Kidney (tissue), 14 donors: Measurements from ENCODE around the gene ENOX2. TPM values are rescaled to one million over a fixed set of nuclear protein-coding genes. Genes with fewer than 3 reads are reported as not detected.

ENCODE experiments used
- DNase-seq, 5 donors: peaks; one replicate each; pipeline ENCODE4 v3.0.0-alpha.2; 2013 to 2020
- FAIRE-seq: peaks from 2 replicates; lab custom pipeline; 2012; peaks lifted over from hg19 to GRCh38; lab: Jason Lieb, UNC
- H3K27ac ChIP-seq, 2 donors: one replicate each; pipeline ENCODE4 v1.7.0; 2013; ENCODE audit warnings: low read depth in 2 of 2, low read length in 2 of 2, inconsistent platforms in 1 of 2
- H3K27me3 ChIP-seq: one replicate; pipeline ENCODE4 v1.7.1; 2013; ENCODE audit warnings: low read length, inconsistent platforms; ENCODE audit not compliant: control insufficient read depth, insufficient read depth
- H3K36me3 ChIP-seq, 3 donors: one replicate each; pipeline versions ENCODE4 v1.7.0 to v1.7.1; 2013; ENCODE audit warnings: low read length in 3 of 3, control low read depth in 1 of 3, inconsistent platforms in 1 of 3; ENCODE audit not compliant: insufficient read depth in 3 of 3, control insufficient read depth in 2 of 3
- H3K4me1 ChIP-seq, 3 donors: one replicate each; pipeline versions ENCODE4 v1.7.0 to v1.7.1; 2013; ENCODE audit warnings: low read length in 3 of 3, inconsistent platforms in 1 of 3, low read depth in 1 of 3; ENCODE audit not compliant: control insufficient read depth in 2 of 3, insufficient read depth in 2 of 3
- H3K4me3 ChIP-seq, 3 donors: one replicate each; pipeline versions ENCODE4 v1.7.0 to v1.8.1; 2013; ENCODE audit warnings: low read length in 3 of 3, control low read depth in 1 of 3, inconsistent platforms in 1 of 3
- H3K9ac ChIP-seq, 3 donors: one replicate each; pipeline versions ENCODE4 v1.7.0 to v1.7.1; 2013; ENCODE audit warnings: low read length in 3 of 3, control low read depth in 1 of 3, inconsistent platforms in 1 of 3
- H3K9me3 ChIP-seq, 3 donors: one replicate each; pipeline versions ENCODE4 v1.7.0 to v1.7.1; 2013; ENCODE audit warnings: low read length in 3 of 3, control low read depth in 1 of 3, inconsistent platforms in 1 of 3; ENCODE audit not compliant: control insufficient read depth in 2 of 3, insufficient read depth in 1 of 3
- intact Hi-C: fragments of 100-400 bp; cut with DNase I; formaldehyde crosslinking; loops from one replicate; pipeline ENCODE4 v1.11.1; 2022
- polyA plus RNA-seq: library from polyadenylated mRNA; stranded (reverse); fragments of 350-450 nt; fragmentation: Illumina TruSeq; extraction: RNeasy Lipid Tissue Mini Kit (QIAGEN cat#74804); gene quantifications from one replicate; pipeline ENCODE4 v1.2.3, GENCODE V29; 2014; ENCODE audit warnings: low read depth, low replicate concordance; ENCODE audit not compliant: insufficient read depth
- total RNA-seq: library from RNA; stranded (reverse); fragmentation: NEBNext Ultra II Directional; extraction: Animal tissue kit (Norgen Biotek cat#: 25700); gene quantifications from one replicate; pipeline ENCODE4 v1.2.1, GENCODE V29; 2021
- TF ChIP-seq, protein P1 (sequence below): IDR thresholded peaks from 3 replicates; pipeline ENCODE4 v1.5.1; 2012; ENCODE audit warnings: mild to moderate bottlenecking, moderate library complexity, borderline replicate concordance; ENCODE audit not compliant: insufficient read depth; ENCODE audit errors: extremely low read depth
- donor health status: control.
- donor health status: control.
- donor health status: control.
- donor health status: control.
- donor health status: control.
- donor health status: DM: yes; HTN: yes; CAD: no.
- donor health status: Normal renal cell carcinoma (clear cell type).

ENOX2 gene
- total and polyA plus RNA-seq, 2 donors from 2014 or later = 6.6 to 22.6 TPM

DNA sequence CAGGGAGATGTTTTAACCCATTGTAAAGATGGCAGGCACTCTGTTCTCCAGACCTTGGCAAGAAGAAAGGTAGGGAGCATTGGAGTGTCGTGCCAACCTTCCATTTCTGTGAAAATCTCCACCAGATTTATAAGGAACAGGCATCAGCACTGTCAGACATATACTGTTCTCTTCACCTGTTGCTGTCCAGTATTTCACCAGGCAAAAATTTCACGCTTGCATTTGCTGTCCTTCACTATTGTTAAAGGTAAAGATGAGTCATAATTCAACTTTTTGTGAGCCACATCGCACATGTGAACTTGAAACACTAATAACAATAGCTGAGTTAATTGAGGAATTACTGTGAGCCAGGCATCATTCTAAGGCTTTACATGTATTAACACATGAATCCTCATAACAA is 203.4 kb downstream of the ENOX2 start:
- no peaks in the 10 kb centered on the region for H3K36me3 ChIP-seq
- DNase-seq (no peak), FAIRE-seq (no peak)
- TF ChIP-seq, protein P1, sequence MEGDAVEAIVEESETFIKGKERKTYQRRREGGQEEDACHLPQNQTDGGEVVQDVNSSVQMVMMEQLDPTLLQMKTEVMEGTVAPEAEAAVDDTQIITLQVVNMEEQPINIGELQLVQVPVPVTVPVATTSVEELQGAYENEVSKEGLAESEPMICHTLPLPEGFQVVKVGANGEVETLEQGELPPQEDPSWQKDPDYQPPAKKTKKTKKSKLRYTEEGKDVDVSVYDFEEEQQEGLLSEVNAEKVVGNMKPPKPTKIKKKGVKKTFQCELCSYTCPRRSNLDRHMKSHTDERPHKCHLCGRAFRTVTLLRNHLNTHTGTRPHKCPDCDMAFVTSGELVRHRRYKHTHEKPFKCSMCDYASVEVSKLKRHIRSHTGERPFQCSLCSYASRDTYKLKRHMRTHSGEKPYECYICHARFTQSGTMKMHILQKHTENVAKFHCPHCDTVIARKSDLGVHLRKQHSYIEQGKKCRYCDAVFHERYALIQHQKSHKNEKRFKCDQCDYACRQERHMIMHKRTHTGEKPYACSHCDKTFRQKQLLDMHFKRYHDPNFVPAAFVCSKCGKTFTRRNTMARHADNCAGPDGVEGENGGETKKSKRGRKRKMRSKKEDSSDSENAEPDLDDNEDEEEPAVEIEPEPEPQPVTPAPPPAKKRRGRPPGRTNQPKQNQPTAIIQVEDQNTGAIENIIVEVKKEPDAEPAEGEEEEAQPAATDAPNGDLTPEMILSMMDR = no peak
- H3K4me1 ChIP-seq = no peaks in the 10 kb centered on the region
- intact Hi-C loops = no loop called here
- H3K9ac ChIP-seq = no peak overlapping the region
- no peak overlapping the region for H3K27ac ChIP-seq
- no peaks in the 10 kb centered on the region for H3K27me3 ChIP-seq
- H3K9me3 ChIP-seq = no peaks in the 10 kb centered on the region
- no peak overlapping the region for H3K4me3 ChIP-seq

DNA sequence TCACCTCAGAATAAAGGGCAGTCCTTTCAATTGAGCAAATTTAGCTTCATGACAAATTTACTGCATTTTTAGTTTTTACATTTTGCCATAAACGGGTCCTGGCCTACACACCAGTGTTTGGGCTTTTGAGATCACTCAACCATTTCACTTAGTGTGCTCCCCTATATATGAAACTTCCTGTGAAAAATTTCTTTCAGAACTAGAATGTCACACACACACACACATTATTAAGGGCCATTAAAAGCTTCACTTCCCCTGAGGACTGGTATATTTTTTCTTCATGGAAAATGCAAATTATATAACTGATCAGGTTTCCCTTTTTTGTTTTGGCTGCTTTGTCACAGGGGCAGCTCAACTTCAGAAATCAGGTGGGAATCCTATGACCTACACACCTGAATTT is 206.5 kb downstream of the ENOX2 start:
- no peak for FAIRE-seq
- intact Hi-C loops = no loop called here

DNA sequence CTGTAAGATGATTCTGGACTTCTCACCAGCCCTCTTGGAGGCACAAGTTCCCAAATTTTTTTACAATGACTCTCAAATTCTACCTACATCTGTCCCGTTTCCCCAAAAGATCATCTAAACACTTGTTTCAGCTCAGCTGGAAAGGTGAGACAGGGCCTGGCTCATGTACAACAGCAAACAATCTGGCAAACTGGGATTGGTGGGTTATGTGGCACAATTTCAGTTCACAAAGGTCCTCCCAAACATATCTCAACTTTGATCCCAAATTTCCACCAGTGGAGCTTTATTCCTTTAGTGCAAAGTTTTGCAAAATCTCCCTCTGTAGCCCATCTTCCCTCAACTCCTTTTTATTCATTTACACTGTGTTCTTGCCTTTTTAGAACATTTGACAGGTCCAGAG is 207.1 kb downstream of the ENOX2 start:
- H3K27me3 ChIP-seq = no peaks in the 10 kb centered on the region
- H3K4me3 ChIP-seq = no peak overlapping the region
- no peaks in the 10 kb centered on the region for H3K4me1 ChIP-seq
- FAIRE-seq = no peak
- H3K27ac ChIP-seq = no peak overlapping the region
- H3K9me3 ChIP-seq = no peaks in the 10 kb centered on the region
- TF ChIP-seq, protein P1 = no peak
- DNase-seq = no peak
- intact Hi-C loops = no loop called here
- no peak overlapping the region for H3K9ac ChIP-seq
- H3K36me3 ChIP-seq = no peaks in the 10 kb centered on the region

More for the DNA sequence above, 206.5 kb downstream of the ENOX2 start:
- Histone ChIP-seq H3K36me3 (no peaks in the 10 kb centered on the region), H3K27ac (no peak overlapping the region), H3K4me3 (no peak overlapping the region), H3K4me1 (no peaks in the 10 kb centered on the region), H3K9me3 (no peaks in the 10 kb centered on the region), H3K27me3 (no peaks in the 10 kb centered on the region), H3K9ac (no peak overlapping the region)
- TF ChIP-seq, protein P1 = no peak
- no peak for DNase-seq

DNA sequence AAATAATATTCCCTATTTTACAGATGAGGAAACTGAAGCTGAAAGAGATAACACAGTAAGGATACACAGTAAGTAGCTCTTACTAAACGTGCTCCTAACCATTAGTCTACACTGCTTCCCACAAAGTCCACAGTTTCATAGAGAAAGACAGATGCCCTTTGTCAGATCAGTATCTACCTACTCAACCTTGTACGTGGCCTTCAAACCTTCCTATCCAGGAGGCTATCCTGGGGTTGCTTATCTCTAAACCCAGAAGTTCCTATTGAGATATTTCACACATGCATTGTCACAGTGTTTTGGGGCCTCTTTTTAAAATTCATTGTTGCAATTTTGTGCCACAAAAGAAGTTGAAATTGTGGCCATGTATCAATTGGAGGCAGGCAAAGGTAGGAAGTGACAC is 208.0 kb downstream of the ENOX2 start:
- Histone ChIP-seq H3K4me3 (no peak overlapping the region), H3K9ac (no peak overlapping the region), H3K4me1 (no peaks in the 10 kb centered on the region), H3K9me3 (no peaks in the 10 kb centered on the region), H3K27me3 (no peaks in the 10 kb centered on the region), H3K36me3 (no peaks in the 10 kb centered on the region), H3K27ac (no peak overlapping the region)
- TF ChIP-seq, protein P1 = no peak
- no peak for FAIRE-seq
- no peak for DNase-seq
- intact Hi-C loops = no loop called here
